HG03558 (cell line): ENCODE measurements around the gene AHRR.
"Not testable (repeated sequence)": the region's sequence is repeated elsewhere in the genome, so short reads cannot be mapped to it uniquely, and the experiment has no call there.

Experiments used
- ATAC-seq: cut with Tn5 transposase; IDR thresholded peaks from one replicate; pipeline ENCODE4 v1.9.1; 2021; ENCODE audit warnings: moderate number of reproducible peaks; ENCODE audit not compliant: unreplicated experiment; ENCODE audit errors: extremely low read depth

Gene AHRR

GRCh38 chr5:321230-321725, at the start of gene AHRR:
TSS of gene AHRR (plus strand) at chr5:321714. CDS start at chr5:343903, 22,189 bp downstream.
- no peak for ATAC-seq

GRCh38 chr5:271828-272167, 49.7 kb upstream of the AHRR start:
- ATAC-seq: not testable (repeated sequence)

GRCh38 chr5:273091-273490, 48.4 kb upstream of the AHRR start:
- not testable (repeated sequence) for ATAC-seq

GRCh38 chr5:273491-273890, 48.0 kb upstream of the AHRR start:
- ATAC-seq: not testable (repeated sequence)

- ATAC-seq: not testable (repeated sequence)
These were observed 47.2 kb upstream of the AHRR start for GRCh38 chr5:274346-274745.

GRCh38 chr5:278646-279045, 42.9 kb upstream of the AHRR start:
- no peak for ATAC-seq

- ATAC-seq: not testable (repeated sequence)
These were observed 42.4 kb upstream of the AHRR start for GRCh38 chr5:279051-279665.

GRCh38 chr5:285991-286557, 35.4 kb upstream of the AHRR start:
- no peak for ATAC-seq

- ATAC-seq: not testable (repeated sequence)
These were observed 31.3 kb upstream of the AHRR start for GRCh38 chr5:290200-290599.

- not testable (repeated sequence) for ATAC-seq
These were observed 30.2 kb upstream of the AHRR start for GRCh38 chr5:291345-291744.

- not testable (repeated sequence) for ATAC-seq
These were observed 26.7 kb upstream of the AHRR start for GRCh38 chr5:294788-295187.

GRCh38 chr5:296207-296606, 25.3 kb upstream of the AHRR start:
- ATAC-seq: not testable (repeated sequence)

GRCh38 chr5:296954-297353, 24.6 kb upstream of the AHRR start:
- ATAC-seq: not testable (repeated sequence)

GRCh38 chr5:297448-297847, 24.1 kb upstream of the AHRR start:
- not testable (repeated sequence) for ATAC-seq

- not testable (repeated sequence) for ATAC-seq
These were observed 23.4 kb upstream of the AHRR start for GRCh38 chr5:297991-298736.

GRCh38 chr5:298737-299125, 22.8 kb upstream of the AHRR start:
- ATAC-seq: no peak

- ATAC-seq: not testable (repeated sequence)
These were observed 21.6 kb upstream of the AHRR start for GRCh38 chr5:299921-300320.

GRCh38 chr5:300691-301435, 20.7 kb upstream of the AHRR start:
- not testable (repeated sequence) for ATAC-seq

GRCh38 chr5:302416-302815, 19.1 kb upstream of the AHRR start:
- ATAC-seq: not testable (repeated sequence)

- ATAC-seq: no peak
These were observed 18.5 kb upstream of the AHRR start for GRCh38 chr5:302966-303365.

- ATAC-seq: not testable (repeated sequence)
These were observed 17.8 kb upstream of the AHRR start for GRCh38 chr5:303741-304140.
